ENCODE results near the gene MLLT3.

MLLT3 gene

GRCh38 chr9:20407013-20407412 lies 215.3 kb downstream of the MLLT3 start:
- no peak for FAIRE-seq

GRCh38 chr9:20406344-20406743 lies 216.0 kb downstream of the MLLT3 start:
- no peak for FAIRE-seq

GRCh38 chr9:20405616-20406015 lies 216.7 kb downstream of the MLLT3 start:
- FAIRE-seq, result no peak

- FAIRE-seq, result no peak
Observed at GRCh38 chr9:20405078-20405477, 217.2 kb downstream of the MLLT3 start.

- no peak for FAIRE-seq
Observed at GRCh38 chr9:20404192-20404813, 218.0 kb downstream of the MLLT3 start.

GRCh38 chr9:20403346-20403745 lies 219.0 kb downstream of the MLLT3 start:
- no peak for FAIRE-seq

- FAIRE-seq, result no peak
Observed at GRCh38 chr9:20402273-20402875, 219.9 kb downstream of the MLLT3 start.

DNA sequence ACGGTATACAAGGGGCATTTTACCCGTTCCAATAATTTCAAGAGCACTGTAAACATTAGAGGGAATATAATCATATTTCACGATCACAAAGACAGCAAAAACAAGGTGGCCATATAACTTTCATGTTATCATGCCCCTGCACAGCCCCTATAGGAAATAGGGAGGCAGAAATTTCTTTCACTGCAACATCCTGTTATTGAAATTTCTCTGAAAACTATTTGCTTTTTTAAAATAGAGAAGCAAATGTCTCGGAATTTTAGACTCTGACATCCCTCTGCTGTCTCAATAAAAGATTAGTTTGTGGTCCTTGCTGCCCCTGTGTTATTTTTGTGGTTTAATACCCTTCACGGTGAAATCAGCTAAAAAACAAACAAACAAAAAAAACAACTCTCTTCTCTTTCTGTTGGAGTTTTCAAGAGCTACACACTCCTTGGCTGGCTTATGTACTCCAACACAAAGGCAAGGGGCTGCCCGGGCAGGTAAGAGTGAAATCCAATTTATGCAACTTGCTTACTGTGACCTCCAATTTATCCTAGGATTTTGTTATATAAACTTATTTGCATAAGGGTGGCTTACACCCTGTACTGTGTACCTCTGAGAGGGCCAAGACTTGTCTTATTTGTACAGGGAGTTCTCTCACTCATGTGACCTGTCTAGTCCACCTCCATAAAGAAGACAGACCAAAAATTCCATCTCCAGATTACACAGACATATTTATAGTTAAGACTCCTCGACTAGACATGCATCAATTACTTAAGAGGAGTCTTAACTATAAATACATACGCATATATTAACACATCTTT lies 223.6 kb downstream of the MLLT3 start:
- FAIRE-seq, result no peak

- no peak for FAIRE-seq
Observed at GRCh38 chr9:20397348-20397747, 225.0 kb downstream of the MLLT3 start.

- no peak for FAIRE-seq
Observed at GRCh38 chr9:20396509-20396908, 225.8 kb downstream of the MLLT3 start.

- no peak for FAIRE-seq
Observed at GRCh38 chr9:20395651-20396050, 226.6 kb downstream of the MLLT3 start.

DNA sequence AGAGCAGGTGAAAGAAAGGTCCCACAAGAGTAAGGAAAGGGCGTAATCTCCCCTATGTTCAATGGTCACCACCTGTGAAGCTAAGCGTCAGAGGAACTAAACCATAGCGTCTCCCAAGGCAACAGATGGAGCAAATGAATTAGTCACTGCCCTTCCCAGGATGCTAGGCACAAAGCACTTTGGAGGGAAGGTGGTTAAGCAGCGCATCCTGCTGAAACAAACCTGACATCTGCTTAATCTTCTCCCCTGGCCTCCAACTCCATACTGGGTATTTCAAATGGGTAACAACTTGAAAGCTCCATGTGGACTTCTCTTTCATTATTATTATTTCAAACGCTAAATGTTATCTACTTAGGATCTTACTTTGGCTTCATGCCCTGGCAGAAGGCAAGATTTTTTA lies 227.3 kb downstream of the MLLT3 start:
- FAIRE-seq, result no peak

- no peak for FAIRE-seq
Observed at GRCh38 chr9:20391208-20391607, 231.1 kb downstream of the MLLT3 start.

- no peak for FAIRE-seq
Observed at GRCh38 chr9:20390400-20390799, 231.9 kb downstream of the MLLT3 start.

DNA sequence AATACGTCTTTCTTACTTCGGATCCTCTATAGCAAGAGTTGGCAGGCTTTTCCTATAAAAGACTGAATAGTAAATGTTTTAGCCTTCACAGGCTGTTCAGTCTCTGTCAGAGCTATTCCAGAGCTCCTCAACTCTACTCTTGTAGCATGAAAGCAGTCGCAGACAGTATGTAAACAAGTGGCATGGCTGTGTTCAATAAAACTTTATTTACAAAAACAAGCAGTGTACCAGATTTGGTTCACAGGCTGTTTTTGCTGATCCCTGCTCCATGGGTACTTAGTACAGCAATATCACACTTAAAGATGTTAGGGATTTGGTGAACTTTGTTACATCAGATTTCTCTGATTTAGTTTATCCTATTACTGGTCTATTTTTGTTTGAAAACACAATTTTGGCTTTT lies 235.2 kb downstream of the MLLT3 start:
- FAIRE-seq, result no peak

- no peak for FAIRE-seq
Observed at GRCh38 chr9:20384642-20385041, 237.7 kb downstream of the MLLT3 start.

DNA sequence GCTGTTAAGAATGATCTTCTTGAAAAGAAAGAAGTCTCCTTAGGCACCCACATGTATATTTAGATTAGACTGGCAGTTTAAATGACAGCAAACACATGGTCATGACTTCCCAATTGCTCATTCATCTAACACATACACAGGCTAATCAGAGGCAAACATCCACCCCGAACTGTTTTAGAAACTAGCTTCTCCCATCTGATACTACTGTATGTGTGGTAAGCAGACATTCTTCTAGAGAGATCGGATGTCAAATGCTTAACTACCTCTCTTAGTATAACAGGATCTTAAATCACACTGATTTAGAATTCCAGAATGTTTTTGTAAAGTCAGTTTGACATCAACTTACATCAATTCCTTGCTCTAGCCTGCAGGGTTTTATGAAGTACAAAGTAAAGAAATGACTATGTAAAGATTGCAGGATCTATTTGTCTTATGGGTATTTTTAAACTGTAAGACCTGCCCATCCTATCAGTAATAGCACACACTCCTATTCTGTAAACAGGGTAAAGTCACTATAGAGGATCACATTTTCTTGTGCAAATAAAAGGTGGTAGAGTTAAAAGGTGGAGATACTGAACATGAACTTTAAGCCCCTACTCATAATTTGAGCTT lies 239.7 kb downstream of the MLLT3 start:
- FAIRE-seq, result peak; percentile 38

DNA sequence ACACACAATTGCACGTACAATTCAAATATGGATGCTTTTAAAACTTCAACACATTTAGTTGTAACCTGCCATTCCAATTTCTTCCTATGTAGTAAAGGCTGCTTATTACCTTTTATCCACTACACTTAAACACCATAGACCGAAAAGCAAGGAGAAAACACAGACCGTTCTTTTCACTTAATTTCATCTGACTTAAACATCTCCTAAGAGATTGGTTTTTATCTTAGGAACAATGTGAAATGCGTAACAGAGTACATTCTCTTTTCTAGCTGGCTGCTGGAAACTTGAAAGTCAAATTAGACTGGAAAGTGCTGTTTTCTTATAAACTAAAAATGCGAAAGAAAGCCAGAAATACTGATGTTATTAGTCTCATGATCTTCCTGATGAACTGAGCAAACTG lies 241.8 kb downstream of the MLLT3 start:
- no peak for FAIRE-seq

GRCh38 chr9:20379804-20380225 lies 242.5 kb downstream of the MLLT3 start:
- FAIRE-seq, result no peak

GRCh38 chr9:20378851-20379250 lies 243.4 kb downstream of the MLLT3 start:
- FAIRE-seq, result no peak

- FAIRE-seq, result peak; percentile 47
Observed at GRCh38 chr9:20377790-20378189, 244.5 kb downstream of the MLLT3 start.

DNA sequence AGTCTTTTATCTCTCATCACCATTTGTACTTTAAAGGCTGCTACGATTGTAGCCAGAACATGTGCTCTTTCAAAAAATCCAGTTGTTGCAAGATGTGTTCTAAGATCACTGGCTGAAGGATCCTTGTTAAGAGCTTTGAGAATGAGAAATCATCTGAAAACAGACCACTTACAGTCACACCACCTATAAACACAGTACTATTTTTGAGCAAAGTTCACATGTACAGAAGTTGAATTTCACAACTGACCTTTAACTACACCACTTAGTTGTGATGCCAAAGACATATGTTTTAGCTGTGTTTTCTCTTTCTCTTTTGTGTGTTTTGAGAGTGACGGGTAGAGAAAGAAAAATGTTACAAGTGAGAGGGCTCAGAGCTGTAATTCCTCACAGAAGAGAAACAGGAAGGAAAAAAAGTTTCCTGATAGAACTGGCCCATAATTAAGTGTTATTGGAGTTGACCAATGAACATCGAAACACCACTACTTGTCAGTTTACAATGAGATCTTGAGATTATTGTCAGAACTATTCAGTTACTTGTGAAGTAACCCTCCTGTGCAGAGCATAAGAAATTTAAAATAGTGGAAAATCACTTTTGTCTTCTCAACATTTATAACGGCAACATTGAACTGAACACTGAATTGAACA lies 245.4 kb downstream of the MLLT3 start:
- peak; percentile 10 for FAIRE-seq

DNA sequence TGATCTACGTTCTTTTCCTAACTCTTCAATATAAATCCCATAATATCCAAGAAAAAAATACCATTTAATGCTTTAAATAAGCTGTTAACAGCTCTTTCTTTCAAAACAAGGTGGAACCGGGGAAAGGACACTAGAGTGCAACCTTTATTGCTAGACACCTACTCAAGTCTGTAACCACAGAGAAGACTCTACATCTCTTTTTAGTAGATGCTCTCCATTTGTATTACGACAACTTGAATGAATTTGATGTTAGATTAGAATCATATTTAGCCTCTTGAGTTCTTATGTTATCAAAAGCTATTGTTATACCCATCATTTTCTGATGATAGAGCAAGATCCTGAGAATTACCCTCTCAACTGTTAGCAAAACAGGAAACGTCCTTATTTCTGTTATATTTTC lies 246.3 kb downstream of the MLLT3 start:
- no peak for FAIRE-seq
